GM18909 (cell line): ENCODE results near the gene PNPLA2.
A peak's percentile ranks its signal among the peaks of the same experiment; 100 is the strongest.

Source experiments
- ATAC-seq: cut with Tn5 transposase; IDR thresholded peaks from one replicate; pipeline ENCODE4 v1.9.1; 2021; ENCODE audit warnings: mild to moderate bottlenecking; ENCODE audit not compliant: unreplicated experiment, poor library complexity

Gene PNPLA2

DNA sequence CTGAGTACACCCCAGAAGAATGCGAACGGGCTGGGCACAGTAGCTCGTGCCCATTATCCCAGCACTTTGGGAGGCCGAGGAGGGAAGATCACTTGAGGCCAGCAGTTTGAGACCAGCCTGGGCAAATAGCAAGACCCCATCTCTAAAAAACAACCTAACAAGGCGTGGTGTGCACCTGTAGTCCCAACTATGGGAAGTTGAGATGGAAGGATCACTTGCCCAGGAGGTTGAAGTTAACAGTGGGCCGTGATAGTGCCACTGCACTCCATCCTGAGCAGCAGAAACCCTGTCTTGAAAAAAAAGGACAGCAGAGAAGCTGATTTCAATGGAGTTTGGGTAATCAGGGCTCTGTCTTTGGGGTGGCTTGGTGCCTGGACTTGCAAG lies 5.7 kb upstream of the PNPLA2 start:
- ATAC-seq: no peak

DNA sequence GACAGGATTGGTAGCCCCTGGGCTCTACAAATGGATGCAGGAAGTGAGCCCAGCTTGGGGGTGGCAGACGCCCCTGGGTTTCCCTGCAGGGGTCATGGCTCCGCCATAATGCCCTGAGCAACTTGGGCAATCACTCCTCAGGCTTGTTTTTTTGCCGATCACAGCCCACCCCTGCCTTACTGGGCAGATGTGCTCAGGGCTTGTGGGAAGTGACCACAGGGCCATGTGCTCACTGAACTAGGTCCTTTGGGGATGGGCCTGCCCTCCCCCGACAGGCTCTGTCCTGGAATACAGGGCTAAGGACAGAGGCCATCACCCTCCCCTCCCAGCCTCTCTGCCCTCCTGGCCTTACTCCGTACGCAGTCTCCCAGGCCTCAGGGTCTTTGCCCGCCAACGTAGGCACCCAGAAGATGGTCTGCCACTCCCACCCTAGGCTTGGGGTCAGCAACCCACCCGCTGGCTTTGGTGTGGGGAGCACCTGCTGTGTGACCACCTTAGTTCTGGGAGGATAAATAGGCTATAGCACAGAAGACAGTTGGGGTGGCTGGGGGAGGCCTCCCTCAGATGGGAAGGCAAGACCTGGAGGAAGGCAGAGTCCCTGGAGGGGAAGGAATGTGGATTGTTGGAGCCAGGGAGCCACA lies 5.1 kb upstream of the PNPLA2 start:
- ATAC-seq: no peak

DNA sequence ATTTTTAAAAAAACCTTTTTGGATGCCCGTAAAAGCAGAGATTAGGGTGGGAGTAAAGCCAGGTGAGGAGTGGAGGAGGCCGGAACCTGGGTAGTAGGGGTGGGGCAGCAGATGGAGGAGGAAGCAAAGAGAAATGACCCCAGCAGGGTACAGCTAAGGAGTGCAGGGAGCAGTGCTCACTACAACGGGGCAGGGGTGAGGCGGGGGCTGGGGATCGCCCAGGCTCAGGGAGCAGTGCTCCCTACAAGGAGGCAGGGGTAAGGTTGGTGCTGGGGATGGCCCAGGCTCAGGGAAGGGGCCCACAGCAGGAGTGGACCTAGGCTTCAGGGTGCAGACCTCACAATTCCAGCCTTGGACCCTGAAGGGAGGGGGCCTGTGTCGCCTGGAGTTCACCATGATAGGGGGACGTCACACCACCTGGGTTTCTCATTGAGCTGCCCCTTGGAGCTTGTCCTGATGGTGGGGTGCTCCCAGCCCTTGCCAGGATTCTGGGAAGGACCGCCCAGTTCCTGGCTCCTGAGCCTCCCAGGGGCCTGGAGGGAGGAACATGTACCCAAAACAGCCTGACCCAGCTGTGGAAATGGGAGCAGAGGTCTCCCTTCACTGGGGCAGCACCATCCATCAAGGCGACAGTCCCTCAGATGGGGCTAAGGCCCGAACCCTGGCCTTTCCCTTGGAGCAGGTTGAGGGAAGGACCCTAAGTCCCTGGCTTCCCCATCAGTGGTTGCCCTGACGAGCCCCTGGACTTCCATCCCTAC lies 2.9 kb upstream of the PNPLA2 start:
- ATAC-seq: no peak

DNA sequence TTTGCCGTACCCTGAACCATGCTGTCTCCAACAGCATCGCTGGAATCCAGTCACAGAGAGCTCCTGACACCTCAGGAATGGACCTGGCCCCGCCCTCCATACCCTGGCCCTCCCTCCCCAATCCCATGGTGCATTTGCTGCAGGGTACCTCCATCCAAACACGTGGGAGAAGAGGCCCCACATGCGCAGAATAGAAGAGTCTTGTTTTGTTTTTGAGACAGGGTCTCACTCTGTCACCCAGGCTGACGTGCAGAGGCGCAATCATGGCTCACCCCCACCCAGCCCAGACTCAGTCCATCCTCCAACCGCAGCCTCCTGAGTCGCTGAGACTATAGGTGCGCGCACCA lies 2.3 kb upstream of the PNPLA2 start:
- no peak for ATAC-seq

DNA sequence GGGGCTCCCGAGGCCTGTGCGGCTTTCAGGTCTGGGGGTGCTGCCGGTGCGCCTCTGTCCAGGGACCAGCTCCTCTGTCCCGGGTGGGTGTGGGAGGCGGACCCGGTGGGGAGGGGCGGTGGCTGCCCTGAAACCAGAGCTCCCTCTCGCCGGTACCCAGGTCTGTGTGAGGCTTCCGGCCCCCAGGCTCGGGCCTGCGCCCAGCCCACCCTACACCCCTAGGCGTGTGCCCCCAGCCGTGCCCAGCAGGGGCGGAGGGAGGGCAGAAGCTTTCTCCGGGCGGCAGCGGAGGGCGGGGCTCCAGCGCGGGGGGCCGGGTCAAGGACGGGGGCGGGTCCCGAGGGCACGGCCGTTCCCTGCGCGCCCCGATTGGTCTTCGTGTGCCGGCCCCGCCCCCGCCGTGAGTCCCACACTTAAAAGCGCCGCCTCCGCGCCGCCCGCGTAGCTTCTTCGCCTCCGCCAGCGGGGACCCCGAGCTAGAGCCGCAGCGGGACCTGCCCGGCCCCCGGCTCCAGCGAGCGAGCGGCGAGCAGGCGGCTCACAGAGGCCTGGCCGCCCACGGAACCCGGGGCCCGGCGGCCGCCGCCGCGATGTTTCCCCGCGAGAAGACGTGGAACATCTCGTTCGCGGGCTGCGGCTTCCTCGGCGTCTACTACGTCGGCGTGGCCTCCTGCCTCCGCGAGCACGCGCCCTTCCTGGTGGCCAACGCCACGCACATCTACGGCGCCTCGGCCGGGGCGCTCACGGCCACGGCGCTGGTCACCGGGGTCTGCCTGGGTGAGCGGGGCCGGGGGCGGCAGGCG lies 616 bp downstream of the PNPLA2 start:
- ATAC-seq: peak; percentile 70

DNA sequence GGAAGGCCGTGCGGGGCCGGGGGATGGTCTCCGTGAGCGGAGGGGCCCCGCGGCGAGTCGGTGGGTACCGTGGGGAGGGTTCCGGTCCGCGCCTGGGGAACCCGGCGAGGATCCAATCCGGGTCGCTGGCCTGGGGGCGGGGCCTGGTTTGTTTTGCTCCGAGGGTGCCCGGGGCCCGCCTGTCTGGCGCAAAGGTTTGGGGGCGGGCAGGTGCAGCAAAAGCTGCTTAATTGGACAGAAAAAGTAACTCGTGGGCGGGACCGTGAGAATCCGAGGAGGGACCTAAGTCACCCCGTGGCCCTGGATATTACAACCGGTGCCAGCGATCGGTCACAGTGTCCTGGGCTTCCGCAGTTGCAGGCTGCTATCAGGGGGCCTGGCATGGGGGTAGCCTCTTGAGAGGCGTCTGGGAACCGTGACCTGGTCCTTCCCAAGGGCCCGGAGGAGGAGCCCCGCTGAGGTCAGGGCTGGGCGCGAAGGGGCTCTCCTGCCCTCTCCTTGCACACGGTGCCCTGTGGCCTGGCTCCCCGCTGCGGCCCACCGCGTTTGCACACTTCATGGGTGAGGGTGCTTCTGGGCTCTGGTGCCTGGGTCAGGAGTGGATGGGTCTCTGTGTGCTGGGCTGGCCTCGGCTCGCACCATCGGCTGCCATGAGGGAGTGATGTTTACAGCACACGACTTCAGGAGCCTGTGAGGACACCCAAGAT lies 1.4 kb downstream of the PNPLA2 start:
- peak; percentile 67 for ATAC-seq

DNA sequence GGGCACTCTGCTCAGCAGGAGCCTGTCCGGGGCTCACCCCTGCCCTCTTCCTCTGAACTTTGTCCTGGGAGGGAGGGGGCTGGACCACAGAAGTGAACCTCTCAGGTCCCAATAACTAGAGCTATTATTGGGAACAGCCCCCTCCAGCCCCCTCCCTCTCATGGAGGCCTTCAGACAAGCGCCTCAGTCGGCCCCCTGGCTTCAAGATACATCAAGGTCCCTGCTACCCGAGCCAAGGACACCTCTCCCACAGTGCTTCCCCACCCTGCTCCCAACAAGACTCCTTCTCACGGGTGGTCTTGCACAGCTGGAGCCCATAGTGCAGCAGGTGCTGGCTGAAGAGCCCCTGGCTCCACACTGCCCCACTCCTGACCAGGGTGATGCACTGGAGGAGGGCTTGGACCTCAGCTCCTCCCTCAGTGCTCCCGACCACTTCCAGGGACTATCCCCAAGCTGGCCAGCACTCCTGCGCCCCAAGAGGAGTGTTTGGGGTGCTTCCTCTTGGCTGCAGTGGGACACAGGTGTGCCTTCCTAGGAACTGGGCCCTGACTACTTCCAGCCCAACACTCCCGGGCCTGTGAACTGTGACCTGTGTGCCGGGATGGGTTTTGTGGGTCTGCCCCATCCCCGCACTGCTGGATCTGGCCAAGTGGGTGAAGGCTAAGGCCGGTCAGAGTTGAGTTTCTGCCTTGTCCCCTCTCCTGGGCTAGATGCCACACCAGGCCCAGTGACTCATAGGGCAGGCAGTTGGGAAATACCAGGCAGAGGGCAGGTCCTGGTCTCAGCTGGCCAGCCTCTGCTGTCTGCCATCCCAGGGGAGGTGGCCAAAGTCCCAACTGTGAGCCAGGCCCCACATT lies 2.2 kb downstream of the PNPLA2 start:
- no peak for ATAC-seq

DNA sequence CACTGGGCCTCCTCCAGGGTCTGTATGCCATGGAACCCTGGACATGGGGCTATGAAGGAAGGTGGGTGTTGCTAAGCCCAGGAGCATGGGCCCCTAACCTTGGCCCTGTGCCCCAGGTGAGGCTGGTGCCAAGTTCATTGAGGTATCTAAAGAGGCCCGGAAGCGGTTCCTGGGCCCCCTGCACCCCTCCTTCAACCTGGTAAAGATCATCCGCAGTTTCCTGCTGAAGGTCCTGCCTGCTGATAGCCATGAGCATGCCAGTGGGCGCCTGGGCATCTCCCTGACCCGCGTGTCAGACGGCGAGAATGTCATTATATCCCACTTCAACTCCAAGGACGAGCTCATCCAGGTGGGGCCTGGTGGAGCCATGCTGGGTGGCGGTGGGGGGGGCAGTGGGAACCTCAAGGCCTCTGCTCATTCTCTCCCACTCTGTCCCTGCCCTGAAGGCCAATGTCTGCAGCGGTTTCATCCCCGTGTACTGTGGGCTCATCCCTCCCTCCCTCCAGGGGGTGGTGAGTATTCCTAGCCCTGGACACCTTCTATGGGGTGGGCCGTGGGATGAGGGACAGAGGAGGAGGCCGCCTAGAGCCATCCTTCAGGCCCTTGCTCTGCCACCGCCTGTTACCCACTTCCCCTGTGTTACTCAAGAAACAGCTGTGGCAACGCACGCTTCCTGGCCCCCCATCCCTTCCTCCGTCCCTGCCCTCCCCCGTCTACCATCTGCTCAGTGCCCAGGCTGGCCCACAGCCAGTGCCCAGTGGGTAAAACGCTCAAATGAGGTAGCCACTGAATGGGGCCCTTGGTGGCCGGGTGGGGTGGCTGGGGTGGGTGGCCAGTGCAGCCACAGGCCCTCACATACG lies 3.0 kb downstream of the PNPLA2 start:
- ATAC-seq: no peak

DNA sequence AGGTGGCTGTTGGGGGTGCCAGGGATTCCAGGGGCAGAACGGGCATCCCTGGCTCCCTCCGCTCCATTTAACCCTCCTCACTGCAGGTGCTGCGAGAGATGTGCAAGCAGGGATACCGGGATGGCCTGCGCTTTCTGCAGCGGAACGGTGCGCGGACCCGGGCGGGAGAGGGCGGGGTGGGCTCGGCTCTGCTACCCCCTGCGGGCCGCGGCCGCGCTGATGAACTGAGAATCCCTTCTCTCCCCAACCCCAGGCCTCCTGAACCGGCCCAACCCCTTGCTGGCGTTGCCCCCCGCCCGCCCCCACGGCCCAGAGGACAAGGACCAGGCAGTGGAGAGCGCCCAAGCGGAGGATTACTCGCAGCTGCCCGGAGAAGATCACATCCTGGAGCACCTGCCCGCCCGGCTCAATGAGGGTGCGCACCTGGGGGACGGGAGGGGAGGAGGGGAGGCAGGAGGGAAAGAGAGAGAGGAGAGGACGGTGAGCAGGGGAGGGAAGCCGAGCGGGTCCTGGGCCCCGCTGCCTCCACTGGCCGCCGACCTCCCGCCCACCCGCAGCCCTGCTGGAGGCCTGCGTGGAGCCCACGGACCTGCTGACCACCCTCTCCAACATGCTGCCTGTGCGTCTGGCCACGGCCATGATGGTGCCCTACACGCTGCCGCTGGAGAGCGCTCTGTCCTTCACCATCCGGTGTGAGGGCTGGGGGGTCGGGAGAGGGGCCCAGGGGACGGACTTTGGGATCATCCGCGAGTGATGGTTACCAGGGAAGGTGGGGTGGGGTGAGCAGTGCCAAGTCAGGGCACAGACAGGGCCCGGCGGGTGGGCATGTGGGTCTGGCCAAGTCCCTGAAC lies 5.0 kb downstream of the PNPLA2 start:
- no peak for ATAC-seq

DNA sequence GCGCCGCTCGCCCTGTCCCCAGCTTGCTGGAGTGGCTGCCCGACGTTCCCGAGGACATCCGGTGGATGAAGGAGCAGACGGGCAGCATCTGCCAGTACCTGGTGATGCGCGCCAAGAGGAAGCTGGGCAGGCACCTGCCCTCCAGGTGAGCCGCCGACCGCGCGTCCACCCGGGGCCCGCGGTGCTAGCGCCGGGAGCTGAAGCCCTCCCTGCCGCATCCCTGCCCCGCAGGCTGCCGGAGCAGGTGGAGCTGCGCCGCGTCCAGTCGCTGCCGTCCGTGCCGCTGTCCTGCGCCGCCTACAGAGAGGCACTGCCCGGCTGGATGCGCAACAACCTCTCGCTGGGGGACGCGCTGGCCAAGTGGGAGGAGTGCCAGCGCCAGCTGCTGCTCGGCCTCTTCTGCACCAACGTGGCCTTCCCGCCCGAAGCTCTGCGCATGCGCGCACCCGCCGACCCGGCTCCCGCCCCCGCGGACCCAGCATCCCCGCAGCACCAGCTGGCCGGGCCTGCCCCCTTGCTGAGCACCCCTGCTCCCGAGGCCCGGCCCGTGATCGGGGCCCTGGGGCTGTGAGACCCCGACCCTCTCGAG lies 5.7 kb downstream of the PNPLA2 start:
- no peak for ATAC-seq

DNA sequence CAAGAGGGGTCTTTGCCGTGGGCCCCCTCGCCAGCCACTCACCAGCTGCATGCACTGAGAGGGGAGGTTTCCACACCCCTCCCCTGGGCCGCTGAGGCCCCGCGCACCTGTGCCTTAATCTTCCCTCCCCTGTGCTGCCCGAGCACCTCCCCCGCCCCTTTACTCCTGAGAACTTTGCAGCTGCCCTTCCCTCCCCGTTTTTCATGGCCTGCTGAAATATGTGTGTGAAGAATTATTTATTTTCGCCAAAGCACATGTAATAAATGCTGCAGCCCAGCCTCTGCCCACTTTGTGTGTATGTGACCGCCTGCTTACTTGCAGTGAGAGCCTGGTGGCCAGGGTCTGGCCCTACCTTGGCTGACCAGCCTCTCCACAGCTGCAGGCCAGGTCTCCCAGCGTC lies 6.2 kb downstream of the PNPLA2 start:
- no peak for ATAC-seq

DNA sequence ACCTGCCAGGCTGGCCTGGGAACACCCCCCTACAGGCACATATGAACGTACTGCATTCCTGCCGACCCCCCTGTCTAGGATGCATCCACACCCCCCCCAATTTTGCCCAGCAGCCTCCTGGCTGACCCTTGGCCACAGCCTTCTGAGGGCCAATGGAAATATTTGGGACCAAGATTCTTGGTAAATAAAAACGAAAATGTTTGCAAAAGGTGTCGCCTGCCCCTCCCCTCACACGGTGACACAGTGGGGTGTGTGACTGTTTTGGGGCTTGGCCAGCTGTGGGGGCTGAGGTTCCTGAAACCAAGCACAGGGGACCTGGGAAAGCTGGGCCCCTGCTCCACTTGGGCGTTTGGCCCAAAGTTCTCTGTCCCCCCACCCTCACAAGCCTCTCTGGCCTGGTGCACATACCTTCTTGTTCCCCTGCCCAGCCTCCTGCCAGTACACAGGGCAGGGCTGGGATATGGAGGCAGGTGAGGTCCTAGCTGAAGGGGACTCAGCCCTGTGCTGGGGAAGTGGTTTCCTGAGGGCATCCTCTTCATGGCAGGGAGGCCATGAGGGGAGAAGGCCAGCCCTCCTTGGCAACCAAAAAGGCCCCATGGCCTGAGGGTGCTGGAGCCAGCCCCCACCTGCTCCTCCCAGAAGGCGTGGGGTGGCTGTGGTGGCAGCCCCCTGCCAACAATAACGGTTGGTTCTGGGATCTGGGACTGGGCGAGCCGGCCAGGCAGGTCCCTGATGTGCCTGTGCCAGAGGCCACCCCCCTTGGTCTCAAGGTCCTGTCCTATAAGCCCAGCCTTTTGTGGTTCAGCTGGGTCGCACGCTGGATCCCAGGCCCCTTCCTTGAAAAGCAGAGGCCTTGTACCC lies 6.9 kb downstream of the PNPLA2 start:
- no peak for ATAC-seq

DNA sequence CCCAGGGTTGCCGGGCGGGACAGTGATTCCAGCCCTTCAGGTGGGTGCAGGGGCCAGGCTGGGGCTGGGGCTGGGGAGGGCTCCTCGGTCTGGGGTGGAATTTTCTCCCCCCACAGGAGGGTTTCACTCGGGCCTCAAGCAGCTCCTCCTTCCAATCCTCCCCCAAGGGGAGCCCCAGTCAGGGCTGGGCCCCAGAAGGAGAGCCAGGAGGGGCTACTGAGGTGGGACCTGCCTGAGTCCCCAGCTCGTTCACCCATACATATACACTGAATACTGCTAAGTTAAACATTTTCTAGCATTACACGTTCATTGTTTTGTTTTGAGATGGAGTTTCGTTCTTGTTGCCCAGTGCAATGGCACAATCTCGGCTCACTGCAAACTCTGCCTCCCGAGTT lies 7.5 kb downstream of the PNPLA2 start:
- ATAC-seq: no peak

DNA sequence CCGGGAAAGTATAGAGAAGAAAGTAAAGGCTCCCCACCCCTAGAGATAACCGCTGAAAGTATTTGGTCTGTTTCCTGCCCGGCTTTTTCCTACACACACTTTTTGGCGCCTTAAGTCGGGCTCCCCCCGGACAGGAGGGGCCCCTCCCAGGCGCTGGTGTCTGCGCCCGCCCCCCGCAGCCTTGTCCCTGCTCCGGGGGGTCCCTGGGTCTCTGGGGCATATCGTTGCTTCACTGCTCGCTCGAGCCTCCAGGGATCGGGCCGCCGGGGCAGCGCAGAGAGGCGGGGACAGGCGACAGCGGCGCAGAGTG lies 8.1 kb downstream of the PNPLA2 start:
- ATAC-seq: no peak

DNA sequence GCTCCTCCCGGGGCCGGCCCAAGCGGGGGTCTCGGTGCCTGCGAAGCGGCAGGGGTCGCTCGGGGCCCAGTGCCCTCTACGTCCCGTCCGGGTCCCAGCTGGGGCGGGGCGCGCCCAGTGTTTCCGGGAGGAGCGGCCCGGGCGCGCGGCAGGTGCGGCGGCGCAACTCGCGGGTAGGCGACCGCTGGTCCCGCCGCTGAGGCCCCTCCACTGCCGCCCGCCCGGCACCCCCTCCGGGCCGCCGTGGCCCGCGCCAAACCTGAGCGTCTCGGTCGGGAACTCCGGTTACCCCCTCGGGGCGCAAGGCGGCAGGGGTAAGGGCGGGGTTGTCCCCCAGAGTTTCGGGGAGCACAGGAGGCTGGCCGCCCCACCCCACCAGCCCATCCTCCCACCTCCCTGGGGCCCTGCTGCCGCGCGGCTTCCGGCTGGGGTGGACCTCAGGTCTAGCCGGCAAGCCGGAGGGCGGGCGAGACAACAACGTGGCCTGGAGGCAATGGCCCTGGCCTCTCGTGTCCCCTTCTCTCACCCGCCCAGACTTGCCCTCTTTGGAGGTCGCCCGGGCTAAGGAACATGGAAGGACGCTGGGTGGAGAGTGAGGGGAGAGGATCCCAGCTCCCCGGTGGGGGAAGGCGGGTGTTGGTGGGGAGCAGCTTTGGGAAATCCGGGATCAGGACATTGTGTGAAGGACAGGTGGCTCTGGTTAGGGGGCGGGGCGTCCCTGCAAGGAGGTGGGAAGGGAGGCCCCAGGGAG lies 8.6 kb downstream of the PNPLA2 start:
- ATAC-seq: no peak

DNA sequence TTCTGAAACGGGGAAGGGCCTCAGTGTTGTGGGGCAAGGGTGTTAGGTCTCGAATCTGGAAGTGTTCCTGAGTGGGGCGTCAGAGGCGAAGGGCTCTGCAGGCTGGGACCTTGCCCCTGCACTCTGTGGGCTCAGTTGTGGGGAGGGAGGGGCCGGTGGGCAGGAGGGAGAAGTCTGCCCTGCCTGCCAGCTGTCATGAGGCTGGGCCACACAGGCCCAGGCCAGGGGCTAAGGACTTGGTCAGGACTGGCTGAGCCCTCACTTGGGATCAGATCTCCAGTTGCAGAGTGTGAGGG lies 9.1 kb downstream of the PNPLA2 start, which contains the start of gene CRACR2B:
TSS of gene CRACR2B (plus strand) at position 23 of the 296 bp plus-strand sequence. CDS start 689 bp downstream, outside the sequence.
- no peak for ATAC-seq
